ENCODE measurements around the gene HDAC9. TPM values are rescaled to one million over a fixed set of nuclear protein-coding genes. Genes with fewer than 3 reads are reported as not detected.

Gene HDAC9
- total RNA-seq, 1 experiment from 2014 or later: 7.7 TPM

DNA sequence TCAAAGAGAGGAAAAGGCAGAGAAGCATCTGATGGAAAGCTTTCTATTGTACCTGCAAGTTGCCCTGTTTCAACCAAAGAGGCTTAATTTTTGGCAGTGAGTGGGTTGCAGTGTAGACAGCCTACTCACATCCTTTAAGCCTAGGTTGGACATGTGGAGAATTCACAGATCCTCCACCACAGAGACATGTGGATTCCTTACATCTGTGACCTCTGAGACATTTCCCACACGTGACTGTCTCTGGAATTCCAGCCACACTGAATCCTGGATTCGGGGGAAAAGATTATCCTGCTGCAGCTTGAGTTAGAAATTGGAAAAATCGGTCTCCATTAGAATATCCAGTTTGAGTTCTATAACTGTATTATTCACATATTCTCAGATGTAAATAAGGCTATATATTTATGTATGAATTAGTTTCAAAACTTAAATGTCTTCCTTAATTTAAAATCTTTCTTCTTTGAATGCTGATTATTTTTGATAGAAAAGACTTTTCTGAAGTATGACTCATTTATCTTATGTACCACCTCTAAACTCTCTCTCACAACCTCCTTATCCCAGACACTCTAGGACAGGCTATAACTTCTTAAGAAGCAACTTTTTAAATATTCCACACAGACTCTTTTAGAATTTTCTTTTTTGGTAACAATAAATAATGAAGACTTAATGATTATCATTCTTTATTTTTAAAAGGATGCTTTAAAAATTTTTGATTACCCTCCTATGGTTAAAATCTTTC lies 498.6 kb downstream of the HDAC9 start:
- Histone ChIP-seq H3K27ac (ENCODE audit: insufficient read length, low read depth, low read length) (no peak overlapping the region), H3K9me3 (ENCODE audit: control insufficient read depth, low read depth, low read length) (no peaks in the 10 kb centered on the region), H4K5ac (ENCODE audit: insufficient read length, low read depth, low read length) (no peak overlapping the region), H3K14ac (ENCODE audit: insufficient read depth, low read length) (no peak overlapping the region), H2AK5ac (ENCODE audit: insufficient read length, low read length) (no peak overlapping the region), H2BK20ac (ENCODE audit: low read depth, low read length, poor library complexity, severe bottlenecking) (no peak overlapping the region), H3K23ac (ENCODE audit: insufficient read length, low read depth, low read length) (no peak overlapping the region), H2BK120ac (ENCODE audit: low read depth, low read length, poor library complexity, severe bottlenecking) (no peak overlapping the region), H3K4me1 (ENCODE audit: insufficient read depth, low read length) (peaks cover 2% of the 10 kb centered on the region; the same call in 1 of the 2 replicates), H3K56ac (ENCODE audit: insufficient read length, low read depth, low read length) (no peak overlapping the region), H2BK5ac (ENCODE audit: insufficient read length, low read length) (no peak overlapping the region), H3T11ph (ENCODE audit: low read length) (no peak overlapping the region), H2BK15ac (ENCODE audit: low read depth, low read length) (no peak overlapping the region), H2AFZ (ENCODE audit: low read length) (no peak overlapping the region), H3K23me2 (ENCODE audit: insufficient read length, low read depth, low read length, poor library complexity, severe bottlenecking) (no peaks in the 10 kb centered on the region), H2BK12ac (ENCODE audit: insufficient read length, low read depth, low read length) (no peak overlapping the region), H3K9ac (ENCODE audit: extremely low read depth, insufficient read length, low read length) (no peak overlapping the region), H3K18ac (ENCODE audit: insufficient read length, low read depth, low read length) (no peak overlapping the region), H4K91ac (ENCODE audit: insufficient read length, low read depth, low read length) (no peak overlapping the region), H4K8ac (replicated peaks; ENCODE audit: insufficient read length, low read depth, low read length) (no peak overlapping the region), H3K27me3 (ENCODE audit: insufficient read depth, low read length) (no peaks in the 10 kb centered on the region), H3K4ac (ENCODE audit: low read depth, low read length) (no peak overlapping the region), H3K79me1 (ENCODE audit: insufficient read depth, low read depth, low read length, poor library complexity, severe bottlenecking) (no peaks in the 10 kb centered on the region), H3K4me2 (ENCODE audit: insufficient read depth, insufficient read length, low read length) (no peak overlapping the region), H3K79me2 (ENCODE audit: insufficient read depth, low read length) (no peaks in the 10 kb centered on the region), H4K20me1 (ENCODE audit: control insufficient read depth, insufficient read depth, insufficient read length) (no peaks in the 10 kb centered on the region)
- peaks cover 11 to 13% of the 10 kb centered on the region in 2 experiments for H3K4me1 Mint-ChIP-seq
- H3K9me3 Mint-ChIP-seq: peaks cover 6% of the 10 kb centered on the region in 2 experiments
- peaks cover 4 to 8% (median 4%) of the 10 kb centered on the region in 3 experiments; a peak in 5 of 7 replicates for H3K36me3 Mint-ChIP-seq (ENCODE audit: insufficient read depth in 1 of 3, low read depth in 3 of 3)
- WGBS (ENCODE audit: extremely low coverage, insufficient read length, low lambda C conversion rate): no CpG with 5 or more reads among the region's 3 CpGs
- no peak overlapping the region for H3K27ac Mint-ChIP-seq
- no peak for DNase-seq
- H3K27me3 Mint-ChIP-seq (ENCODE audit: low read depth): no peaks in the 10 kb centered on the region
- TF ChIP-seq, protein P1, sequence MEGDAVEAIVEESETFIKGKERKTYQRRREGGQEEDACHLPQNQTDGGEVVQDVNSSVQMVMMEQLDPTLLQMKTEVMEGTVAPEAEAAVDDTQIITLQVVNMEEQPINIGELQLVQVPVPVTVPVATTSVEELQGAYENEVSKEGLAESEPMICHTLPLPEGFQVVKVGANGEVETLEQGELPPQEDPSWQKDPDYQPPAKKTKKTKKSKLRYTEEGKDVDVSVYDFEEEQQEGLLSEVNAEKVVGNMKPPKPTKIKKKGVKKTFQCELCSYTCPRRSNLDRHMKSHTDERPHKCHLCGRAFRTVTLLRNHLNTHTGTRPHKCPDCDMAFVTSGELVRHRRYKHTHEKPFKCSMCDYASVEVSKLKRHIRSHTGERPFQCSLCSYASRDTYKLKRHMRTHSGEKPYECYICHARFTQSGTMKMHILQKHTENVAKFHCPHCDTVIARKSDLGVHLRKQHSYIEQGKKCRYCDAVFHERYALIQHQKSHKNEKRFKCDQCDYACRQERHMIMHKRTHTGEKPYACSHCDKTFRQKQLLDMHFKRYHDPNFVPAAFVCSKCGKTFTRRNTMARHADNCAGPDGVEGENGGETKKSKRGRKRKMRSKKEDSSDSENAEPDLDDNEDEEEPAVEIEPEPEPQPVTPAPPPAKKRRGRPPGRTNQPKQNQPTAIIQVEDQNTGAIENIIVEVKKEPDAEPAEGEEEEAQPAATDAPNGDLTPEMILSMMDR (conservative IDR thresholded peaks at IDR 0.05): no peak
- no peak overlapping the region for H3K4me3 Mint-ChIP-seq

All from H9 (cell line).